Gastrocnemius medialis (tissue), 4 donors: ENCODE measurements around the gene EEF1A2. TPM values are rescaled to one million over a fixed set of nuclear protein-coding genes. Genes with fewer than 3 reads are reported as not detected.

Source experiments
- ATAC-seq, 2 donors: fragments of 150-250 bp; one replicate each; pipeline ENCODE4 v1.9.1; 2016
- DNase-seq, 2 donors: peaks; one replicate each; pipeline ENCODE4 v3.0.0-alpha.2; 2019
- H3K27ac ChIP-seq, 4 donors: fragments of 200-600 bp; sonication (generic); 1 replicate in 1 of 4; 2 replicates in 3 of 4; pipeline ENCODE4 v1.5.1; 2016 to 2018; ENCODE audit warnings: mild to moderate bottlenecking in 2 of 4, moderate library complexity in 1 of 4
- H3K27me3 ChIP-seq, 3 donors: fragments of 200-600 bp; sonication (generic) in 2 of 3; 1 replicate in 1 of 3; 2 replicates in 2 of 3; pipeline versions ENCODE4 v1.5.1 to v1.6.0; 2016 to 2019; ENCODE audit warnings: mild to moderate bottlenecking in 1 of 3, moderate library complexity in 1 of 3
- H3K36me3 ChIP-seq, 2 donors: fragments of 200-600 bp; sonication (generic) in 1 of 2; one replicate each; pipeline ENCODE4 v1.5.1; 2017 to 2018
- H3K4me1 ChIP-seq, 2 donors: fragments of 200-600 bp; sonication (generic) in 1 of 2; one replicate each; pipeline ENCODE4 v1.5.1; 2016 to 2017; ENCODE audit warnings: mild to moderate bottlenecking in 2 of 2
- H3K4me3 ChIP-seq, 4 donors: fragments of 200-600 bp; sonication (generic) in 3 of 4; 1 replicate in 1 of 4; 2 replicates in 3 of 4; pipeline ENCODE4 v1.5.1; 2016 to 2019; ENCODE audit warnings: mild to moderate bottlenecking in 2 of 4
- H3K9me3 ChIP-seq, 3 donors: fragments of 200-600 bp; sonication (generic) in 2 of 3; 1 replicate in 1 of 3; 2 replicates in 2 of 3; pipeline ENCODE4 v1.5.1; 2016 to 2019
- POLR2A ChIP-seq, 2 donors: fragments of 450-650 bp; IDR thresholded peaks; one replicate each; pipeline ENCODE4 v1.6.1; 2017; ENCODE audit warnings: antibody characterized with exemption in 2 of 2, mild to moderate bottlenecking in 2 of 2, moderate library complexity in 2 of 2
- in situ Hi-C, 4 donors: fragments of 200-750 bp; cut with MboI; loops; one replicate each; pipeline versions ENCODE4 v1.15.0 to v1.8.0; 2017; ENCODE audit warnings: low sequenced_read_pairs in 4 of 4
- intact Hi-C: fragments of 100-400 bp; cut with DNase I; formaldehyde crosslinking; loops from one replicate; pipeline ENCODE4 v1.15.1; 2023; ENCODE audit warnings: low total_unique reads
- total RNA-seq, 4 donors: library from RNA; depleted of rRNA; stranded (reverse); fragments of >200 nt; gene quantifications; one replicate each; pipeline versions ENCODE4 v1.1.0 to v1.2.3, GENCODE V29; 2016
- TF ChIP-seq, protein P1 (sequence below), 5 experiments: fragments of 450-650 bp in 3 of 5; fragments of 200-600 bp in 2 of 5; sonication (generic) in 2 of 5; IDR thresholded peaks in 4 of 5; conservative IDR thresholded peaks in 1 of 5; 1 replicate in 4 of 5; 2 replicates in 1 of 5; pipeline ENCODE4 v1.5.1; 2016 to 2019; ENCODE audit warnings: antibody characterized with exemption in 5 of 5, mild to moderate bottlenecking in 3 of 5, moderate library complexity in 3 of 5

Gene EEF1A2
- total RNA-seq, 4 donors from 2014 or later, result 1,736 to 2,603 (median 2,395) TPM

DNA sequence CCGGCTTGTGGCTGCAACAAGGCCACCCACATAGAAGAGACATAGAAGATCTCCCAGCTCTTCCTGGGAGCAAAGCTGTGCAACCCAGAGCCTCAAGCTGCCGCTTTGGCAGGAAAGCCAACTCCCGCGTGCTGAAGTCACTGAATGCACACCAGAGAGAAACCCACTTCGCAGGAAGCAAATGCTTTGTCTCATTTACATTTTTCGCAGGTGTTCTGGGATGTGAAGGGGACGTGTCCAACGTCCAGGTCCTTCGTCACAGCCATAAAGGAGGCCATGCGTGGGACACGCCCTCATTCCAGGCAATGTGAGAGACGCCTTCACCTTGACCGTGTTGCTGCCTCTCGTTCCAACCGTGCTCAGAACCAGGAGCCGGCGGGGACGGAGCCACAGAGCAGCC is 50.9 kb downstream of the EEF1A2 start:
- Histone ChIP-seq H3K9me3 (no peaks in the 10 kb centered on the region), H3K36me3 (no peaks in the 10 kb centered on the region), H3K27me3 (peaks cover 39 to 55% (median 45%) of the 10 kb centered on the region in 3 donors), H3K27ac (no peak overlapping the region), H3K4me1 (no peaks in the 10 kb centered on the region), H3K4me3 (no peak overlapping the region)
- intact Hi-C loops, result no loop called here
- TF ChIP-seq, protein P1, sequence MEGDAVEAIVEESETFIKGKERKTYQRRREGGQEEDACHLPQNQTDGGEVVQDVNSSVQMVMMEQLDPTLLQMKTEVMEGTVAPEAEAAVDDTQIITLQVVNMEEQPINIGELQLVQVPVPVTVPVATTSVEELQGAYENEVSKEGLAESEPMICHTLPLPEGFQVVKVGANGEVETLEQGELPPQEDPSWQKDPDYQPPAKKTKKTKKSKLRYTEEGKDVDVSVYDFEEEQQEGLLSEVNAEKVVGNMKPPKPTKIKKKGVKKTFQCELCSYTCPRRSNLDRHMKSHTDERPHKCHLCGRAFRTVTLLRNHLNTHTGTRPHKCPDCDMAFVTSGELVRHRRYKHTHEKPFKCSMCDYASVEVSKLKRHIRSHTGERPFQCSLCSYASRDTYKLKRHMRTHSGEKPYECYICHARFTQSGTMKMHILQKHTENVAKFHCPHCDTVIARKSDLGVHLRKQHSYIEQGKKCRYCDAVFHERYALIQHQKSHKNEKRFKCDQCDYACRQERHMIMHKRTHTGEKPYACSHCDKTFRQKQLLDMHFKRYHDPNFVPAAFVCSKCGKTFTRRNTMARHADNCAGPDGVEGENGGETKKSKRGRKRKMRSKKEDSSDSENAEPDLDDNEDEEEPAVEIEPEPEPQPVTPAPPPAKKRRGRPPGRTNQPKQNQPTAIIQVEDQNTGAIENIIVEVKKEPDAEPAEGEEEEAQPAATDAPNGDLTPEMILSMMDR (IDR thresholded peaks at IDR 0.05 in 4 of 5, conservative IDR thresholded peaks at IDR 0.05 in 1 of 5), result no peak
- TF ChIP-seq POLR2A (IDR thresholded peaks at IDR 0.05), result no peak
- in situ Hi-C loops, result no loop called here
- ATAC-seq (no peak), DNase-seq (no peak)

DNA sequence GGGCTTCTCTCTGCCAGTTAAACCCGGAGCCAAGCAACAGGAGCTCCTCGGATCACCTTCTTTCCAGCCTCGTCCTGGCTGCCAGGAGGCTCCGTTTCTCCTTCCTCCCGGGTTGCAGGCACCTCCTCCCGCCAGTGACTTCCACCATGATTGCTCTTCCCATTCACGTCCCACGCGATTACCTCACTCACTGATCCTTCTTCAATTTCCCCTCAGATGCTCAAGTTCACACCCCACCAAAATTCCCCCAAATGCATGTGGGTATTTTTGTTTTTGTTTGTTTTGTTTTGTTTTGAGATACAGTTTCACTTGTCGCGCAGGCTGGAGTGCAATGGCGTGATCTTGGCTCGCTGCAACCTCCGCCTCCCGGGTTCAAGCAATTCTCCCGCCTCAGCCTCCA is 51.6 kb downstream of the EEF1A2 start:
- in situ Hi-C loops (no loop called here), intact Hi-C loops (no loop called here)
- TF ChIP-seq, protein P1 (IDR thresholded peaks at IDR 0.05 in 4 of 5, conservative IDR thresholded peaks at IDR 0.05 in 1 of 5), result no peak
- TF ChIP-seq POLR2A (IDR thresholded peaks at IDR 0.05), result no peak
- H3K27me3 ChIP-seq, result peaks cover 36 to 48% (median 38%) of the 10 kb centered on the region in 3 donors
- H3K9me3 ChIP-seq, result no peaks in the 10 kb centered on the region
- H3K4me1 ChIP-seq, result no peaks in the 10 kb centered on the region
- H3K36me3 ChIP-seq, result no peaks in the 10 kb centered on the region
- H3K4me3 ChIP-seq, result no peak overlapping the region
- no peak overlapping the region for H3K27ac ChIP-seq
- no peak for ATAC-seq
- no peak for DNase-seq

DNA sequence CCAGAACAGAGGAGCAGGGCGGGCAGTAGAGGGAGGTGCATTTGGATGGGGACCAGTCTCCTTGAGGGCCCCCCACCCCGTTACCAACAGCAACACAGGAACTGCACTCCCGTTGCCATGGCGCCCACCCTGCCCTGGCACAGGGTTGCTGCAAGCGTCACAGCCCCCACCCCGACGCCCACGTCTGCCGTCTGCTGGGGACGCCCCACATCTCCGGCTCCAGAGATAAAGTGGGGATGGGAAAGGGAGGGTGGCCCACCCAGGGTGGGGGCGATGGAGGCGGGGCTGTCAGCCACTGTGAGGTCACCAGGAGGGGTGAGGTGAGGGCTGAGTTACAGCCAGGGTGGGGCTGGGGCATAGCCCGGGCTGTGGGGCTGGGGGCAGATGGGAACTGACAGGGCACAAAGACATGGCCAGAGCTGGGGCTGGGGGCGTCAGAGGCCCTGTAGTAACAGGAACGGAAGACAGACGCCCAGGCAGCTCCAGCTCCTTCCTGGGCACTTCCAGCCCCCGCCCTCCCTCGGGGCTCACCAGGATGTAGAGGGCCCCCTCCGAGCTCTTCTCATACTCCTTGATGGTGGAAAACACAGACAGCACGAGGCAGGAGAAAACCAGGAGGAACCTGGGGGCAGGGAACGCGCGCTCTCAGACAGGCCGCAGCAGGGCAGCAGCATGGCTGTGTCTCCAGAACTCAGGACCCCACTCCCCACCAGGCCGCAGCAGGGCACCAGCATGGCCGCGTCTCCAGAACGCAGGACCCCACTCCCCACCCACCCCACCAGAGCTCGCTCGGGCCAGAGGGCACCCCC is 52.5 kb downstream of the EEF1A2 start:
- TF ChIP-seq, protein P1 (IDR thresholded peaks at IDR 0.05 in 4 of 5, conservative IDR thresholded peaks at IDR 0.05 in 1 of 5), result no peak
- no peak for TF ChIP-seq POLR2A (IDR thresholded peaks at IDR 0.05)
- ATAC-seq (no peak), DNase-seq (no peak)
- Histone ChIP-seq H3K36me3 (no peaks in the 10 kb centered on the region), H3K4me3 (no peak overlapping the region), H3K27me3 (peaks cover 28 to 41% (median 29%) of the 10 kb centered on the region in 3 donors), H3K9me3 (no peaks in the 10 kb centered on the region), H3K4me1 (no peaks in the 10 kb centered on the region), H3K27ac (no peak overlapping the region)
- in situ Hi-C loops (no loop called here), intact Hi-C loops (no loop called here)

DNA sequence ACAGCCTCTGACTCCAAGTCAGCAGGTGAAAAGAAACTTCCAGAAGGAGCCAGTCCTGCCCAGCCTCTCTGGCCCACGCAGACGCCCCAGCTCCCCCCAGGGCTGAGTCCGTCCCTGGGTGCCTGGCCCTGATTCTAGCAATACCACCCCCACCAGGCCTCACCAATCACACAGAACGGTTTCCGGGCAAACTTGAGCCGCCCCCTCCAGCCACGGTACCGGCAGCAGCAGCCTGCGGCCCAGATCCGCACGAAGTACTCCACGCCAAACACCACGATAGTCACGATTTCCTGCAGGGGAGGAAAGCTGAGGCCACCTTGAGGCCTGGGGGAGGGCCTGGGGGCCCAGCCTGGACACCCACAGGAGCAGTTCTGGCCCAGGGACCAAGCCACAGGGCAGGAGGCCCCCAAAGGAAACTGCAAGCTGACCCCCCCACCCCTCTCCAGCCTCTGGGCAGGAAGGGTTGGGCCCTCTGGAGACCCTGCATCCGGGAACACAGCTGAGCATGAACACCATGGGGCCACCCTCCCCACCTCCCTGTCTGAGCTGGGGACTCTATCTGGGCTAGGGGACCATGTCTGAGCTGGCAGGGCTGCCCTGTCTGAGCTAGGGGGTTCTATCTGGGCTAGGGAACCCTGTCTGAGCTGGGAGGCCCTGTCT is 53.7 kb downstream of the EEF1A2 start:
- no peaks in the 10 kb centered on the region for H3K4me1 ChIP-seq
- H3K27me3 ChIP-seq, result peaks cover 21 to 40% (median 23%) of the 10 kb centered on the region in 3 donors
- intact Hi-C loops, result no loop called here
- H3K4me3 ChIP-seq, result no peak overlapping the region
- no peaks in the 10 kb centered on the region for H3K9me3 ChIP-seq
- ATAC-seq (no peak), DNase-seq (no peak)
- TF ChIP-seq, protein P1 (IDR thresholded peaks at IDR 0.05 in 4 of 5, conservative IDR thresholded peaks at IDR 0.05 in 1 of 5), result no peak
- TF ChIP-seq POLR2A (IDR thresholded peaks at IDR 0.05), result no peak
- no peaks in the 10 kb centered on the region for H3K36me3 ChIP-seq
- in situ Hi-C loops, result no loop called here
- no peak overlapping the region for H3K27ac ChIP-seq
